Measurements from ENCODE around the gene RFXANK. TPM values are rescaled to one million over a fixed set of nuclear protein-coding genes. Genes with fewer than 3 reads are reported as not detected.
A peak's percentile ranks its signal among the peaks of the same experiment; 100 is the strongest.

The RFXANK gene
- total and polyA plus RNA-seq, 9 of the 15 experiments (the other 6 are each of a cell fraction or from before 2014, with no cell fraction given): 68.6 to 181 (median 150) TPM

GRCh38 chr19:19224852-19225494, 32.9 kb downstream of the RFXANK start (continued):
- TF ChIP-seq ATF6 (CRISPR knock-in tag; IDR thresholded peaks at IDR 0.05) (peak; percentile 93), E2F5 (CRISPR knock-in tag; IDR thresholded peaks at IDR 0.05) (peak; percentile 99), COPS2 (conservative IDR thresholded peaks at IDR 0.05) (no peak), ZBTB8A (IDR thresholded peaks at IDR 0.05; ENCODE audit: partially characterized antibody) (no peak), ZNF395 (CRISPR knock-in tag; IDR thresholded peaks at IDR 0.05) (0 out of 2 replicates have a peak, but pooled peaks have one; percentile 34), TOE1 (IDR thresholded peaks at IDR 0.05; ENCODE audit: borderline replicate concordance) (peak; percentile 74; the same call in 1 of the 2 replicates), TOE1 (CRISPR knock-in tag; IDR thresholded peaks at IDR 0.05; ENCODE audit: borderline replicate concordance, low read depth) (peak; percentile 96), TCF3 (CRISPR knock-in tag; IDR thresholded peaks at IDR 0.05) (peak; percentile 40; the same call in 1 of the 2 replicates), TRIM25 (IDR thresholded peaks at IDR 0.05; ENCODE audit: borderline replicate concordance) (no peak), SP2 (IDR thresholded peaks at IDR 0.05; ENCODE audit: extremely low read depth, low read depth, low read length, poor library complexity, severe bottlenecking) (no peak), RBM14 (IDR thresholded peaks at IDR 0.05; ENCODE audit: borderline replicate concordance, insufficient read depth, low read depth, low read length) (no peak), RAD51 (IDR thresholded peaks at IDR 0.05; ENCODE audit: borderline replicate concordance, low read depth) (no peak), HMGN3 (IDR thresholded peaks at IDR 0.05; ENCODE audit: borderline replicate concordance, extremely low read depth, insufficient read length, low read depth, low read length) (peak; percentile 38), MTA3 (IDR thresholded peaks at IDR 0.05; ENCODE audit: borderline replicate concordance) (peak; percentile 87; the same call in 1 of the 2 replicates), ZNF12 (CRISPR knock-in tag; IDR thresholded peaks at IDR 0.05) (peak; percentile 19; the same call in 1 of the 2 replicates)

Measured in K562 (cell line).